Activated T-helper 1 cell treated with Interleukin-2 at 50 U/mL for 16 hours (primary cell): ENCODE measurements around the gene PECR.
"Not testable (repeated sequence)": the region's sequence is repeated elsewhere in the genome, so short reads cannot be mapped to it uniquely, and the experiment has no call there.

Source experiments
- DNase-seq: peaks from one replicate; pipeline ENCODE4 v3.0.0-alpha.2; 2020; ENCODE audit warnings: low read depth

Gene PECR

GRCh38 chr2:216104691-216105090, 23.1 kb upstream of the PECR start:
- DNase-seq, result no peak

- DNase-seq, result no peak
Observed at GRCh38 chr2:216103213-216103612, 21.6 kb upstream of the PECR start.

- no peak for DNase-seq
Observed at GRCh38 chr2:216101109-216101508, 19.5 kb upstream of the PECR start.

DNA sequence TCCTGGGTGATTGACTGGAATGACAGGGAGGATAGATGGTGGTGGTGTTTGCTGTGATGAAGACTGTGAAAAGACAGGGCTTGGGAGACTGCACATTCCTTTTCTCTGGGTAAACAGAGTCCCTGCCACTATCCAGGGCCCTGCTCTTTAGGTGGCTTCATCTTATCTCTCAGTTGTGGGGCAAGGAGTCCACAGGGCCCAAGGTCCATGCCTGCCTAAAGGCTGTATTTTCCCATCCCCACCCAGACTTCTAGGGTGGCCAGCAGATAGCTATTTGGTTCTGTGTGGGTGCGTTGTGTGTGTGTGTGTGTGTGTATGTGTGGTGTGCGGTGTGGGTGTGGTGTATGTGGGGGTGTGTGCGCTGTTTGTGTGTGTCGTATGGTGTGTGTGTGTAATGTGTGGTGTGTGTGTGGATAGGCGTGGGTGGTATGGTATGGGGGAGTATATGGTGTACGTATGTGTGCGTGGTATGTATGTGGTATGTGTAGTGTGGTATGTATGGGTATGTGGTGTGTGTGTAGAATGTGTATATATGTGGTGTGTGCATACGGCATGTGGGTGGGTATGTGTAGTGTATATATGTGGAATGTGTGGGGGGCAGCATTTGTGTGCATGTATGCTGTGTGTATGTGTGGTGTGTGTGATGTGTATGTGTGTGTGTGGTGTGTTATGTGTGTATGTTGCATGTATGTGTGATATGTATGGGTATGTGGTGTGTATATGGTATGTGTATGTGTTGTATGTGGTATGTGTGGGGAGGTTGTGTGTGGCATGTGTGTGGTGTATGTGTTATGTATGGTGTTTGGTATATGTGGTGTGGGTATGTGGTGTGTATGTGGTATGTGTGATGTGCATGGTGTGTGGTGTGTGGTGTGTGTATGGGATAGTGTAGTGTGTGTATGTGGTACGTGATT, 17.1 kb upstream of the PECR start:
- no peak for DNase-seq

DNA sequence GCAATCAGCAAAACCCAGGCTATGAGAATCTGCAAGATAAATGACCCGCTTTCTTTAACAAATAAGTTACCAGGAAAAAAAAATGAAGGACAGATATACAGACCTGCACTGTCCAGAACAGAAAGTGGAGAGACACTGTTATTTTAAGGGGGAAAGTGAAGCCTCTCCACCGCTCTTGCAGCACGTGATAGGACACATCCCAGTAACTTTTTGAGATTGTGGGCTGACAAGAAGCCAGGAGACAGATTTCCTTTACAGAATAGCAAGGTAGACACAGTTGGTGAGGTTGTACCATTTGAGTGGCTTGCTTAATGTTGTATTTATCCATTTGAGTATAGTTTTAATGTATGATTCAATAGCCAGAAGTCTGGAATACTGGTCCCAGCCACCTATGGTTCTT, 13.1 kb upstream of the PECR start:
- DNase-seq, result no peak

DNA sequence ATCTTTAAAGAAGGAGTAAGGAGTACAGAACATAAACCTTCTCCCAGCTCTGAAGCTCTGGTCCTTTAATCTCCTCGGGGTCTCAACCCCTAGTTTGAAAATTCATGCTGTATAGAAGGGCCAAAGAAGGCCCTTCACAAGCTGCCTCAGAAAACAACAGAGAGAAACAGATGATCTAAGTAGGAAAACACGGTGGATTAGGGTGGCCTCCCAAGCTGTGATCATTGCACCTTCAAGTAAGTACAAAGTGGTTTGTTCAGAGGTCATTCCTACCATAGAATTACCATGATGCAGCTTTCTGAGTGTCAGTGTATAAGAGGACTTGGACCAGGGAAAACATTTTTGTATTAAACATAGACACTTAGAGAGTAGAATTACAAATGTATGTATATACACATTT, 11.0 kb upstream of the PECR start:
- DNase-seq, result no peak

- no peak for DNase-seq
Observed at GRCh38 chr2:216090369-216090786, 8.8 kb upstream of the PECR start.

DNA sequence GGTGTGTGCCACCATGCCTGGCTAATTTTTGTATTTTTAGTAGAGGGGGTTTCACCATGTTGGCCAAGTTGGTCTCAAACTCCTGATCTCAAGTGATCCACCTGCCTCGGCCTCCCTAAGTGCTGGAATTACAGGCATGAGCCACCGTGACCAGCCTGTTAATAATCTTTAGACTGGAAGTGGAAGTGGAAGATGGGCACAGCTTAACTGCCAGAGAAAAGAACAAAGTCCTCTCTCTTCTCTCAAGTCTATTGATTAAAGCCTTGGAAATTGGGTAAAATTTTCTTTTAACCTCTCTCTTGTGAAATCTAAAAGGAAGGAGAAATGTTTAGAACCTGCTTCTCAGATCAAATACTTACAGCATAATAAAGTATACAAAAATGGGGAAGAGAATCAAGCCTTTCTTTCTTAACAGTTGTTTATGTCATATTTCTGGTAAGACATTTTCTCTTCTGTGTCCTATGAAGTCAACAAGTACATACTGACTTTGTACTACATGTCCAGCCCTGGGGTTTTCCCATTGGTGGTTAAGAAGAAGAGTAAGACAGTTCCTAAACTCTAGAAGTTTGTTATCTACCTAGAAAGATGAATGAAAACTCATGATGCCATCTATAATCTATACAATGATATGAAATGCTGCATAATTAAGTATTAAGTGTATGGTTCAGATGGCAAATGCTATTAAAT, 4.7 kb upstream of the PECR start:
- DNase-seq, result no peak

DNA sequence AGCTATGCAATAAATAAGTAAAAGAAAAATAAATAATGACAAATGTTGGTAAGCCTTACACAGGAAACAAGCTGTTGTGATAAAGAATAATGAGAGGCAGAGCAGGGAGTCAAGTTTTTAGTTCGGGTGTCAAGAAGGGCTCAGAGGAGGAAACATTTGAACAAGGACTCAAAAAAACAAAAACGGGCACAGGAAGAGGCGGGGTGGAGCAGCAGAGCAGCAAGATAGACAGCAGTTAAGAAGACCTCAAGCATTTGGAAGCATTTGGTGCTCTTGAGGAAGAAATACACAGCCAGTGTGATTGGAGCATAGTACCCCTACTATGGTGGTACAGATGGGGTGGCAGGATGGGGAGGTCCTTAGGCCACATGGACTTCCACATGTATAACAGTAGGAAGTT, 2.9 kb upstream of the PECR start:
- DNase-seq, result no peak

DNA sequence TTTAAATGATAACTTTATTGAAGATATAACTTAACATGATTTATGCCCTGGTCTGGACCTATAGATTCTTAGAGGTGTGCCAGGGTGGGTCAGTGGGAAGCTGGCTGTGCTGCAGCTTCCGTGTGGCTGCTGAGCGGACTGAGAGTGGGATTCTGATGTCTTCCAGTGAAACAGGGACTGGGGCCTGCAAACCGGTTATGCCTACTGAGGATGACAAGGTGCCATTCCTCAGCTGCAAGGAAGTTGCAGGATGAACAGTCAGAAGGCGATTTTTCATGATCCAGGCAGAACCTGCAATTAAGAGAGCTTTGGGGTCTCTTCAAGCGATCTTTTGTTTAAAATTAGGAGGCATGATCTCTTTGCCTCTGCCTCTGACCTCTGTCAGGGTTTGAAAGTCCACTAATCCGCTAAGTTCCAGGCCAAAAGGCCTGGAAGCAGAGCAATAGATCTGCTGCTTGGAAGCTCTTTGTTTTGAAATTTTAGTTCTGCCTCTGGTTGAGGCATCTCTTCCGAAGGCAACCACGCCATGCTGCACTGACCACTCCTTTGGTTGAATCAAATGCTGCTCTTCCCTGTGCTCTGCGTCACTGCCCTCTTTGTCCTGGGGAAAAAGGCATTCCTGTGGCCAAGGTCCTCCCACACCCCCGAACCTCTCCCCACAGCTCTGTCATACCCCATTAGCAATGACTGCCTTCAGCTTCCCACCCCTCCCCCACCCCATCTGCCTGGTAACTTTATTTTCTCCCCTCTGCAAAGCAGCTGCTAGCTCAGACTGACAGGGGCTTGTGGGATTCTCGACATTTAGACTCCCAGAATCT, 2.1 kb upstream of the PECR start:
- no peak for DNase-seq

- DNase-seq, result no peak
Observed at GRCh38 chr2:216082805-216083204, 1.2 kb upstream of the PECR start.

DNA sequence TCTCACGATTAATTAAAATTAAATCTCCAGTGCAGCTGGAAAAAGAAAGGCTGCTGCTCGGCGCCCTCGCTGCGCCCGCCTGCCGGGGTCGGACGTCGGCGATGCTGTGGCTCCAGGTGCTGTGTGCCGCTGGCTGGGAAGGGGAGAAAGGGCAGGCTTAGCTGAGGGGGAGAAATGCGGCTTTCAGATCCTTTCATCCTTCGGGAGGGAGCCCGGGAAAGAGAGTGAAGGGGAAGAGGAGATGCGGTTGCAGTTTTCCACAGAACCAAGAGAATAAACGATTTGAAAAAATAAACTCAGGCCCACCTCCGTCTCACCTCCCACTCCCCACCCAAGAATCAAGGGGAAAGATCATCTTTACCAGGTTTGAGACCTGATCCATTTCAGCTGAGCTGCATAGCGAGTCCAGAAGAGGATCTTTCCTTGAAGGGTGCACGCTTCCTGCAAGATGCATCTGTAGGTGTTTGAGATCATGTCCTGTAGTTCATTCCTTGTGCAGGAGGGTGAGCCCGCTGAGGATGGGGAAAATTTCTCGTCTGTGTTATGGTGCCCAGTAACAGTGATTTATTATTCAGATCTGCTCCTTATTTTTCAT, 605 bp upstream of the PECR start:
- DNase-seq, result no peak

DNA sequence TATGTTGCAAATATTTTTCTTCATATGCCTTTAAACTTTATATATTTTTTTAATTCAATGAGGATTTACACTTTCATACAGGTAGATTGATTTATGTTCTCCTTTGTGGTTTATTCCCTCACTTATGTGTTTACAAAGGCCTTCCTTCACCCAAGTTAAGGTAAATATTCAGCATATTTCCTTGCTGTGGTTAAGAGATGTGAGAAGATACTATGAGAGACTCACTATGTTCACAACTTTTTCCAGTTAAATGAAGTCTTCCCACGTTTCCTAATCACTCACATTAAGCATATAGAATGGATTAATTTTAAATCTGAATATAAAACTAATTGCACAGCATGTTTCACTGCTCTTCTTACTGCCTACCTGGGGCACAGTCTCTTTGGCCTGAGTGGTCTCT, 597 bp downstream of the PECR start:
- DNase-seq, result no peak

DNA sequence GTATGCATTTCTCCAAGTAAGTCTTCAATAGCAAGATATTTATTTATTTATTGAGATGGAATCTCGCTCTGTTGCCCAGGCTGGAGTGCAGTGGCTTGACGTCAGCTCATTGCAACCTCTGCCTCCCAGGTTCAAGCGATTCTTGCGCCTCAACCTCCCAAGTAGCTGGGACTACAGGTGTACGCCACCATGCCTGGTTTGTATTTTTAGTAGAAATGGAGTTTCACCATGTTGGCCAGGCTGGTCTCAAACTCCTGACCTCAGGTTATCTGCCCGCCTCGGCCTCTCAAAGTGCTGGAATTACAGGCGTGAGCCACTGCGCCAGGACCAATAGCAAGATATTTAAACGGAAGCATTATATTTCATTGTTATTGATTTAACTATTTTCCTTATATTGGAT, 1.6 kb downstream of the PECR start:
- not testable (repeated sequence) for DNase-seq

- DNase-seq, result no peak
Observed at GRCh38 chr2:216078776-216079175, 2.8 kb downstream of the PECR start.

- no peak for DNase-seq
Observed at GRCh38 chr2:216075510-216076485, 5.8 kb downstream of the PECR start.

- no peak for DNase-seq
Observed at GRCh38 chr2:216074794-216075193, 6.8 kb downstream of the PECR start.

DNA sequence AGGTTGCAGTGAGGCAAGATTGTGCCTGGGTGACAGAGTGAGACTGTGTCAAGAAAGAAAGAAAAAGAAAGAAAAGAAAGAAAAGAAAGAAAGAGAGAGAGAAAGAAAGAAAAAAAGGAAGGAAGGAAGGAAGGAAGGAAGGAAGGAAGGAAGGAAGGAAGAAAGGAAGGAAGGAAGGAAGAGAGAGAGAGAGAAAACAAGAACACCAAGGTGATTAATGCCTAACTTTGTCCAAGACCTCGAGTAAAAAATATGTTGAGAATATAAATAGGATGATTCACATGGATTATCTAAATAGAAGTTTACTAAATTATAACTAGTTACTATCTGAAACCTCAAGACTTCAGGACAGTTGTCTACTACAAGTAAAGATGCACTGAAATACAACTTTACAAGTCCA, 7.2 kb downstream of the PECR start:
- no peak for DNase-seq

DNA sequence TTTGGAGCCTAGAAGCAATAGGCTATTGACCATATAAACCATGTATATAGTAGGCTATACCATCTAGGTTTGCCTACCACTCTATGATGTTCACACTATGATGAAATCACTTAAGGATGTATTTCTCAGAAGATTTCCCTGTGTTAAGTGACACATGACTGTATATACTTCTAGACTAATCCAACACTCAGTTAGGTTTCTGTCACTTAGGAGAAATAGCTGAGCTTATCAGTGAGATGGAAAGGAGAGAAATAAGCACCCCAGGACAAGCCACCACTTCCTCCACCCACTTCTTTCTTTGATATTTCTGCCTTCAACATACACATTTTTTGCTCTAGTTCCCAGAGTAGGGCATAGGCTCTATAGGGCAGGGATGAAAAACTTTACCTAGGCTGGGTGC, 7.8 kb downstream of the PECR start:
- no peak for DNase-seq

DNA sequence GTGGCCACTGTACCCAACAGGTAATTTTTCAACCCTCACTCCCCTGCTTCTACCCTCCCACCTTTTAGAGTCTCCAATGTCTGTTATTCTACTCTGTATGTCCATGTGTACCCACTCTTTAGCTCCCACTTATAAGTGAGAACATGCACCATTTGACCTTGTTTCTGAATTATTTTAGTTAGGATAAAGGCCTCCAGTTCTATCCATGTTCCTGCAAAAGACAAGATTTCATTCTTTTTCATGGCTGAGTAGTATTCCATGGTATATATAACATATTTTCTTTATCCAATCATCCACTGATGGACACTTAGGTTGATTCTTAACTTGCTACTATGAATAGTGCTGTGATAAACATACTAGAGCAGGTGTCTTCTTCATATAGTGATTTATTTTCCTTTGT, 9.1 kb downstream of the PECR start:
- DNase-seq, result no peak
